OCI-LY7 (cell line): ENCODE measurements around the gene NAA15. TPM values are rescaled to one million over a fixed set of nuclear protein-coding genes. Genes with fewer than 3 reads are reported as not detected.

Source experiments
- BruUV-seq: library from RNA; stranded (reverse); fragments of 400-500 nt; replicated peaks from 2 replicates; lab custom pipeline; 2021; lab: Mats Ljungman, UMichigan
- CTCF ChIA-PET: fragments of 300-600 bp; sonication (Branson Sonifier 250); formaldehyde crosslinking; loops from one replicate; lab custom pipeline; 2022; ENCODE audit warnings: antibody characterized with exemption; ENCODE audit not compliant: unreplicated experiment; lab: Charles Lee
- POLR2A ChIA-PET: fragments of 300-600 bp; sonication (Branson Sonifier 250); formaldehyde crosslinking; loops from one replicate; lab custom pipeline; 2022; ENCODE audit warnings: antibody characterized with exemption; lab: Charles Lee
- DNase-seq: peaks from one replicate; pipeline ENCODE4 v3.0.0-alpha.2; 2015; ENCODE audit warnings: low spot score
- H2AFZ ChIP-seq: fragments of 200-600 bp; sonication (generic), shearing (Covaris generic); 2 replicates; pipeline ENCODE4 v1.6.1; 2014; ENCODE audit warnings: mild to moderate bottlenecking, antibody characterized with exemption, low read length, moderate library complexity
- H3K27ac ChIP-seq: fragments of 200-600 bp; sonication (generic); 2 replicates; pipeline ENCODE4 v1.5.1; 2014; ENCODE audit warnings: mixed run types, low read depth, mild to moderate bottlenecking, moderate library complexity, low read length, inconsistent platforms; ENCODE audit not compliant: poor library complexity, severe bottlenecking
- H3K36me3 ChIP-seq: fragments of 200-600 bp; sonication (generic); 2 replicates; pipeline ENCODE4 v1.6.1; 2014; ENCODE audit warnings: mild to moderate bottlenecking, antibody characterized with exemption, low read length, moderate library complexity, mixed read lengths; ENCODE audit not compliant: insufficient read depth
- H3K4me1 ChIP-seq: fragments of 200-600 bp; sonication (generic); 2 replicates; pipeline ENCODE4 v1.5.1; 2014; ENCODE audit warnings: mild to moderate bottlenecking, low read length; ENCODE audit not compliant: insufficient read depth, poor library complexity, severe bottlenecking
- H3K4me2 ChIP-seq: fragments of 200-600 bp; sonication (generic); 2 replicates; pipeline ENCODE4 v1.6.1; 2014; ENCODE audit warnings: mild to moderate bottlenecking, low read length
- H3K4me3 ChIP-seq: fragments of 200-600 bp; sonication (generic); 2 replicates; pipeline ENCODE4 v1.5.1; 2014; ENCODE audit warnings: mild to moderate bottlenecking, low read depth, low read length; ENCODE audit not compliant: poor library complexity, severe bottlenecking
- H3K79me2 ChIP-seq: fragments of 200-600 bp; sonication (generic); 2 replicates; pipeline ENCODE4 v1.6.1; 2016; ENCODE audit warnings: low read depth, mild to moderate bottlenecking, low read length, moderate library complexity, mixed read lengths; ENCODE audit not compliant: insufficient read depth
- H3K9me2 ChIP-seq: fragments of 200-600 bp; sonication (generic); 2 replicates; pipeline ENCODE4 v1.6.1; 2016; ENCODE audit warnings: mild to moderate bottlenecking, low read length, mixed read lengths; ENCODE audit not compliant: insufficient read depth
- H3K9me3 ChIP-seq: fragments of 200-600 bp; sonication (generic); 2 replicates; pipeline ENCODE4 v1.6.1; 2014; ENCODE audit warnings: mild to moderate bottlenecking, mixed run types, low read length, mixed read lengths
- H4K20me1 ChIP-seq: fragments of 200-600 bp; sonication (generic); 2 replicates; pipeline ENCODE4 v1.6.1; 2014; ENCODE audit warnings: mild to moderate bottlenecking, antibody characterized with exemption, low read length, moderate library complexity, mixed read lengths; ENCODE audit not compliant: insufficient read depth
- CTCF ChIP-seq: fragments of 200-600 bp; sonication (generic); conservative IDR thresholded peaks from 2 replicates; pipeline ENCODE4 v1.5.1; 2014; ENCODE audit warnings: mild to moderate bottlenecking, antibody characterized with exemption, low read length, moderate library complexity, mixed read lengths
- EZH2phosphoT487 ChIP-seq: fragments of 200-600 bp; sonication (generic); IDR thresholded peaks from 2 replicates; pipeline ENCODE4 v1.6.1; 2018; ENCODE audit warnings: low read depth, borderline replicate concordance, mild to moderate bottlenecking, mixed run types, antibody characterized with exemption, low read length, moderate library complexity, mixed read lengths
- intact Hi-C: fragments of 100-400 bp; cut with micrococcal nuclease; formaldehyde crosslinking; loops from one replicate; pipeline ENCODE4 v1.10.0; 2022; ENCODE audit not compliant: unreplicated experiment
- total RNA-seq, 2 experiments: library from RNA; depleted of rRNA in 1 of 2; stranded (reverse); fragments of >200 nt in 1 of 2; shearing (Covaris generic) in 1 of 2; gene quantifications; 2 replicates each; pipeline ENCODE4 v1.2.3, GENCODE V29; 2014 to 2022

Gene NAA15
- total RNA-seq, 2 experiments from 2014 or later: 45.3 to 95.9 TPM

GRCh38 chr4:139282721-139283075, 18.6 kb upstream of the NAA15 start:
- no peak for TF ChIP-seq EZH2phosphoT487
- TF ChIP-seq CTCF: no peak
- Histone ChIP-seq H3K27ac (no peak overlapping the region), H3K79me2 (no peaks in the 10 kb centered on the region), H3K4me3 (no peak overlapping the region), H3K4me1 (peaks cover 19% of the 10 kb centered on the region), H3K4me2 (no peak overlapping the region), H4K20me1 (no peaks in the 10 kb centered on the region), H3K9me3 (peaks cover 11% of the 10 kb centered on the region; the same call in 1 of the 2 replicates), H3K36me3 (0 out of 2 replicates have a peak, but pooled peaks cover 4% of the 10 kb centered on the region), H3K9me2 (no peaks in the 10 kb centered on the region), H2AFZ (no peak overlapping the region)
- intact Hi-C loops: no loop called here
- ChIA-PET CTCF (no interaction called here), POLR2A (interaction anchor here (0.8 to 3.4 kb wide), 4 partner anchors 16 to 96 kb away, joined by 3 to 24 read pairs (median 6); no protein-coding TSS in a partner anchor)
- no TSS peak for BruUV-seq
- DNase-seq: no peak

GRCh38 chr4:139286186-139286698, 15.1 kb upstream of the NAA15 start:
- H3K36me3 ChIP-seq: peaks cover 34% of the 10 kb centered on the region
- H3K27ac ChIP-seq: no peak overlapping the region
- no peak overlapping the region for H2AFZ ChIP-seq
- ChIA-PET CTCF (no interaction called here), POLR2A (interaction anchor here (1.1 to 2.4 kb wide), 3 partner anchors 9 to 96 kb away, joined by 3 to 10 read pairs (median 3); no protein-coding TSS in a partner anchor)
- peaks cover 8% of the 10 kb centered on the region for H3K4me1 ChIP-seq
- H3K4me3 ChIP-seq: no peak overlapping the region
- H3K9me2 ChIP-seq: no peaks in the 10 kb centered on the region
- H4K20me1 ChIP-seq: no peaks in the 10 kb centered on the region
- no peak for DNase-seq
- no TSS peak for BruUV-seq
- peaks cover 11% of the 10 kb centered on the region; the same call in 1 of the 2 replicates for H3K9me3 ChIP-seq
- H3K79me2 ChIP-seq: no peaks in the 10 kb centered on the region
- no peak for TF ChIP-seq CTCF
- TF ChIP-seq EZH2phosphoT487: no peak
- intact Hi-C loops: no loop called here
- no peak overlapping the region for H3K4me2 ChIP-seq
